Common myeloid progenitor, CD34-positive (primary cell): ENCODE results near the gene SLC11A1.

ENCODE experiments used
- CTCF ChIA-PET: fragments of 350-600 bp; sonication (Branson Sonifier 250); formaldehyde crosslinking; loops from one replicate; lab custom pipeline; 2021; ENCODE audit warnings: antibody characterized with exemption; lab: Charles Lee
- POLR2A ChIA-PET: fragments of 350-600 bp; sonication (Branson Sonifier 250); formaldehyde crosslinking; loops from one replicate; lab custom pipeline; 2021; ENCODE audit warnings: antibody characterized with exemption; lab: Charles Lee
- DNase-seq, 3 donors: peaks; one replicate each; pipeline versions ENCODE4 v3.0.0 to v3.0.0-alpha.2; 2013
- H3K27ac ChIP-seq, 2 experiments: 1 replicate in 1 of 2; 2 replicates in 1 of 2; pipeline ENCODE4 v1.7.0; 2013; ENCODE audit warnings: inconsistent platforms in 2 of 2, low read length in 2 of 2, mild to moderate bottlenecking in 2 of 2, low read depth in 1 of 2, moderate library complexity in 1 of 2; ENCODE audit not compliant: severe bottlenecking in 2 of 2, insufficient read depth in 1 of 2, poor library complexity in 1 of 2
- H3K27me3 ChIP-seq, 5 experiments: replicated peaks in 2 of 5; 1 replicate in 3 of 5; 2 replicates in 2 of 5; pipeline versions ENCODE4 v1.6.1 to v1.7.0; 2013; ENCODE audit warnings: low read length in 4 of 5, mild to moderate bottlenecking in 2 of 5, moderate library complexity in 2 of 5, inconsistent platforms in 1 of 5; ENCODE audit not compliant: insufficient read depth in 5 of 5, control insufficient read depth in 4 of 5
- H3K36me3 ChIP-seq, 4 experiments: 1 replicate in 2 of 4; 2 replicates in 2 of 4; pipeline versions ENCODE4 v1.6.1 to v1.7.0; 2013; ENCODE audit warnings: low read length in 3 of 4, control low read depth in 1 of 4, mild to moderate bottlenecking in 1 of 4; ENCODE audit not compliant: control insufficient read depth in 4 of 4, insufficient read depth in 4 of 4
- H3K4me1 ChIP-seq, 4 experiments: 1 replicate in 3 of 4; 2 replicates in 1 of 4; pipeline versions ENCODE4 v1.6.1 to v1.7.1; 2013; ENCODE audit warnings: low read length in 3 of 4, mild to moderate bottlenecking in 3 of 4, control low read depth in 1 of 4, inconsistent platforms in 1 of 4, moderate library complexity in 1 of 4; ENCODE audit not compliant: control insufficient read depth in 4 of 4, insufficient read depth in 4 of 4; ENCODE audit errors: control extremely low read depth in 1 of 4
- H3K4me3 ChIP-seq, 7 experiments: 1 replicate in 4 of 7; 2 replicates in 3 of 7; pipeline versions ENCODE4 v1.5.1 to v1.7.0; 2013; ENCODE audit warnings: mild to moderate bottlenecking in 7 of 7, low read length in 6 of 7, moderate library complexity in 6 of 7, inconsistent platforms in 2 of 7, low read depth in 2 of 7, control low read depth in 1 of 7; ENCODE audit not compliant: insufficient read depth in 4 of 7, control insufficient read depth in 1 of 7; ENCODE audit errors: extremely low read depth in 1 of 7
- H3K9me3 ChIP-seq, 5 experiments: 1 replicate in 4 of 5; 2 replicates in 1 of 5; pipeline versions ENCODE4 v1.6.1 to v1.7.1; 2013; ENCODE audit warnings: low read length in 4 of 5, mild to moderate bottlenecking in 2 of 5, inconsistent platforms in 1 of 5, low read depth in 1 of 5, moderate library complexity in 1 of 5; ENCODE audit not compliant: control insufficient read depth in 4 of 5, insufficient read depth in 2 of 5; ENCODE audit errors: control extremely low read depth in 1 of 5
- WGBS: methylation state at CpG from one replicate; pipeline ENCODE4 v1.1.5; 2013; ENCODE audit not compliant: insufficient coverage; 5-methylcytosine and 5-hydroxymethylcytosine counted together

Gene SLC11A1

GRCh38 chr2:218370410-218371063 is 11.5 kb upstream of the SLC11A1 start:
- POLR2A ChIA-PET = interaction anchor here (2.0 kb wide), 1 partner anchor 19 kb away, joined by 7 read pairs; no protein-coding TSS in a partner anchor
- Histone ChIP-seq H3K9me3 (peaks cover 0 to 6% (median 0%) of the 10 kb centered on the region in 5 experiments), H3K27me3 (no peaks in the 10 kb centered on the region), H3K36me3 (no peaks in the 10 kb centered on the region), H3K4me3 (peak overlapping the region in 1 of 7 experiments; percentile 25), H3K4me1 (peaks cover 14 to 46% (median 28%) of the 10 kb centered on the region in 4 experiments), H3K27ac (no peak overlapping the region)
- CTCF ChIA-PET = interaction anchor here (0.9 to 3.5 kb wide), 6 partner anchors 8 to 69 kb away, joined by 3 to 21 read pairs (median 4); partner anchors contain the start of gene CATIP
- peak in 2 of 3 donors; percentile 26 to 38 for DNase-seq
- WGBS = 82% methylated on average over 11 of the region's 11 CpGs

- H3K4me1 ChIP-seq = peaks cover 14 to 43% (median 25%) of the 10 kb centered on the region in 4 experiments
- ChIA-PET POLR2A (interaction anchor here (0.8 kb wide), 1 partner anchor 12 kb away, joined by 3 read pairs; no protein-coding TSS in a partner anchor), CTCF (interaction anchor here (1.9 to 3.5 kb wide), 2 partner anchors 13 to 22 kb away, joined by 8 to 21 read pairs; no protein-coding TSS in a partner anchor)
- H3K9me3 ChIP-seq = no peaks in the 10 kb centered on the region
- no peaks in the 10 kb centered on the region for H3K27me3 ChIP-seq
- no peaks in the 10 kb centered on the region for H3K36me3 ChIP-seq
- H3K27ac ChIP-seq = no peak overlapping the region
- H3K4me3 ChIP-seq = no peak overlapping the region
- no peak for DNase-seq
Measured at GRCh38 chr2:218371983-218372350, 10.1 kb upstream of the SLC11A1 start.

DNA sequence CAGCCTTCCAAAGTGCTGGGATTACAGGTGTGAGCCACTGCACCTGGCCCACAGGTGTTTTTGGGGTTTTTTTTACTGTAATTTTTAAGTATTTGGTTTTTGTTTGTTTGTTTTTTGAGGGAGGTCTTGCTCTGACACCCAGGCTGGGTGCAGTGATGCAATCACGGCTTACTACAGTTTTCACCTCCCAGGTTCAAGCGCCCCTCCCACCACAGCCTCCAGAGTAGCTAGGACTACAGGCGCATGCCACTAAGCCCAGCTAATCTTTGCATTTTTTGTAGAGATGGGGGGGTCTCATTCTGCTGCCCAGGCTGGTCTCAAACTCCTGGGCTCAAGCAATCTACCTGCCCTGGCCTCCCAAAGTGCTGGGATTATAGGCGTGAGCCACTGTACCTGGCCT is 7.3 kb upstream of the SLC11A1 start:
- CTCF ChIA-PET = interaction anchor here (1.1 kb wide), 1 partner anchor 13 kb away, joined by 3 read pairs; no protein-coding TSS in a partner anchor
- POLR2A ChIA-PET = no interaction called here
- no peak for DNase-seq
- Histone ChIP-seq H3K9me3 (no peaks in the 10 kb centered on the region), H3K4me1 (peaks cover 0 to 16% (median 8%) of the 10 kb centered on the region in 4 experiments), H3K27ac (no peak overlapping the region), H3K27me3 (no peaks in the 10 kb centered on the region), H3K4me3 (no peak overlapping the region), H3K36me3 (no peaks in the 10 kb centered on the region)
- WGBS = 100% methylated on average over 1 of the region's 4 CpGs

DNA sequence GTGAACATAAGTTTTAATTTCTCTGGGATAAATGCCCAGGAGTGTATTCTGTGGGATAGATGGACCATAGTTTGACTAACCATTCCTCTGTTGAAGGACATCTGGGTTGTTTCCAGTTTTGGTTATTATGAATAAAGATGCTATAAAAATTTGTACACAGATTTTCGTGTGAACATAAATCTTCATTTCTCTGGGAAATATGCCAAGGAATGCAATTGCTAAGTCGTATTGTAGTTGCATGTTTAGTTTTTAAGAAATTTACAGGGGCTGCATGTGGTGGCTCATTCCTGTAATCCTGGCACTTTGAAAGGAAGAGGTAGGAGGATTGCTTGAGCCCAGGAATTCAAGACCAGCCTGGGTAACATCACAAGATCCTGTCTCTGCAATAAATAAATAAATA is 6.9 kb upstream of the SLC11A1 start:
- Histone ChIP-seq H3K9me3 (no peaks in the 10 kb centered on the region), H3K27me3 (no peaks in the 10 kb centered on the region), H3K36me3 (no peaks in the 10 kb centered on the region), H3K4me3 (no peak overlapping the region), H3K4me1 (peaks cover 0 to 12% (median 4%) of the 10 kb centered on the region in 4 experiments), H3K27ac (no peak overlapping the region)
- DNase-seq = no peak
- ChIA-PET CTCF (interaction anchor here (0.9 to 1.1 kb wide), 3 partner anchors 11 to 19 kb away, joined by 3 to 4 read pairs (median 3); partner anchors contain the start of gene CATIP), POLR2A (no interaction called here)
- 50% methylated on average over 1 of the region's 2 CpGs for WGBS

DNA sequence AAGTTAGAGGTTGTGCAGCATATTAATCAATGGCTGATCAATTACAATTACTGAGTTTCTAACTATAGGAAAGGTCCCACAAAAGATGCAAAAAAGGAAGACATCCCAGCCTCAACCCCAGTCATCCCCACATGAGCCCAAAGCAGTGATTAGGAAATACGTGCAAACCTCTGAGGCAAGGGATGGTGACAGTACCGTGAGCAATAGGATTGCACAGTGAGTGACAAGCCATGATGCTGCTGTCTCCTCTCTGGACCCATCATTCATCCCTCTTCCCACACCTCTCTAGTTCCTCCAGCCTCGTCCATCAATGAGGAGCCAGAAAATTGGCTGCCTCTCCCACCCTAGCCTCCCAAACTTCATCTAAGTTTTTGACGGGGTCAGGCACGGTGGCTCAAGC is 4.0 kb upstream of the SLC11A1 start:
- Histone ChIP-seq H3K27me3 (no peaks in the 10 kb centered on the region), H3K27ac (no peak overlapping the region), H3K4me1 (no peaks in the 10 kb centered on the region), H3K36me3 (no peaks in the 10 kb centered on the region), H3K4me3 (no peak overlapping the region), H3K9me3 (no peaks in the 10 kb centered on the region)
- WGBS = 100% methylated on average over 3 of the region's 5 CpGs
- POLR2A ChIA-PET = no interaction called here
- CTCF ChIA-PET = interaction anchor here (0.7 to 1.9 kb wide), 4 partner anchors 9 to 75 kb away, joined by 3 to 8 read pairs (median 6); no protein-coding TSS in a partner anchor
- DNase-seq = no peak

GRCh38 chr2:218382785-218383184 is 712 bp downstream of the SLC11A1 start:
- no peaks in the 10 kb centered on the region for H3K36me3 ChIP-seq
- no peaks in the 10 kb centered on the region for H3K9me3 ChIP-seq
- H3K27me3 ChIP-seq = no peaks in the 10 kb centered on the region
- WGBS = 90% methylated on average over 6 of the region's 6 CpGs
- H3K27ac ChIP-seq = no peak overlapping the region
- ChIA-PET CTCF (interaction anchor here (2.2 to 4.4 kb wide), 4 partner anchors 10 to 84 kb away, joined by 4 to 21 read pairs (median 14); partner anchors contain the start of gene CATIP), POLR2A (no interaction called here)
- H3K4me1 ChIP-seq = peaks cover 0 to 11% (median 10%) of the 10 kb centered on the region in 4 experiments
- peak overlapping the region in 1 of 7 experiments; percentile 51 for H3K4me3 ChIP-seq
- no peak for DNase-seq
